H1 (cell line): ENCODE data around the gene TPSD1. TPM values are rescaled to one million over a fixed set of nuclear protein-coding genes. Genes with fewer than 3 reads are reported as not detected.

Experiments
- CHD7 ChIP-seq: fragments of 300-600 bp; sonication (generic); IDR thresholded peaks from 2 replicates; pipeline ENCODE4 v1.7.1; 2012; ENCODE audit warnings: low read length, moderate library complexity, mild to moderate bottlenecking, inconsistent platforms; ENCODE audit not compliant: insufficient replicate concordance
- HDAC2 ChIP-seq, 2 experiments: fragments of 300-600 bp in 1 of 2; sonication (generic) in 1 of 2; IDR thresholded peaks; 2 replicates each; pipeline ENCODE4 v1.6.1; 2011 to 2012; ENCODE audit warnings: low read depth in 2 of 2, low read length in 2 of 2, mild to moderate bottlenecking in 2 of 2, moderate library complexity in 2 of 2, borderline replicate concordance in 1 of 2, inconsistent platforms in 1 of 2
- SIN3A ChIP-seq, 2 experiments: IDR thresholded peaks in 1 of 2; conservative IDR thresholded peaks in 1 of 2; 2 replicates each; pipeline ENCODE4 v1.6.1; 2011 to 2012; ENCODE audit warnings: low read length in 2 of 2, improper control_type of control experiment in 1 of 2, low read depth in 1 of 2, mild to moderate bottlenecking in 1 of 2
- TCF12 ChIP-seq: IDR thresholded peaks from 2 replicates; pipeline ENCODE4 v1.6.1; 2011; ENCODE audit warnings: low read depth, mild to moderate bottlenecking, low read length
- polyA plus RNA-seq, 7 experiments: library from polyadenylated mRNA; depleted of rRNA in 3 of 7; stranded (reverse) in 5 of 7; unstranded in 2 of 7; fragments of >200 nt in 5 of 7; fragments of 200-250 nt in 2 of 7; gene quantifications; 1 replicate in 5 of 7; 2 replicates in 1 of 7; 4 replicates in 1 of 7; pipeline versions ENCODE4 v1.2.1 to v1.2.3, GENCODE V29; 2011 to 2013; ENCODE audit warnings: missing spikeins in 2 of 7, mixed read lengths in 2 of 7
- total RNA-seq: library from RNA; stranded (reverse); fragmentation: NEBNext Ultra II Directional; extraction: Animal tissue kit (Norgen Biotek cat#: 25700); gene quantifications from 2 replicates; pipeline ENCODE4 v1.2.1, GENCODE V29; 2021

Gene TPSD1
- total and polyA plus RNA-seq, 2 of the 8 experiments (the other 6 are each of a cell fraction or from before 2014, with no cell fraction given), result 0.26 TPM; not detected in 1

GRCh38 chr16:1308036-1308976, 52.4 kb downstream of the TPSD1 start (continued):
- peak in 1 of 2 experiments; percentile 82; a peak in 1 of 4 replicates for TF ChIP-seq HDAC2 (IDR thresholded peaks at IDR 0.05; ENCODE audit: borderline replicate concordance in 1 of 2, low read depth in 2 of 2, low read length in 2 of 2)
- TF ChIP-seq TCF12, result 0 out of 2 replicates have a peak, but pooled peaks have one; percentile 29
- TF ChIP-seq CHD7, result no peak
- peak in 1 of 2 experiments; percentile 24; a peak in 1 of 4 replicates for TF ChIP-seq SIN3A (conservative IDR thresholded peaks at IDR 0.05 in 1 of 2, IDR thresholded peaks at IDR 0.05 in 1 of 2; ENCODE audit: low read depth in 1 of 2, low read length in 2 of 2)
